Measurements from ENCODE around the gene LONRF2. TPM values are rescaled to one million over a fixed set of nuclear protein-coding genes. Genes with fewer than 3 reads are reported as not detected.

The LONRF2 gene
- total RNA-seq, 1 experiment from 2014 or later, result 2.7 TPM

DNA sequence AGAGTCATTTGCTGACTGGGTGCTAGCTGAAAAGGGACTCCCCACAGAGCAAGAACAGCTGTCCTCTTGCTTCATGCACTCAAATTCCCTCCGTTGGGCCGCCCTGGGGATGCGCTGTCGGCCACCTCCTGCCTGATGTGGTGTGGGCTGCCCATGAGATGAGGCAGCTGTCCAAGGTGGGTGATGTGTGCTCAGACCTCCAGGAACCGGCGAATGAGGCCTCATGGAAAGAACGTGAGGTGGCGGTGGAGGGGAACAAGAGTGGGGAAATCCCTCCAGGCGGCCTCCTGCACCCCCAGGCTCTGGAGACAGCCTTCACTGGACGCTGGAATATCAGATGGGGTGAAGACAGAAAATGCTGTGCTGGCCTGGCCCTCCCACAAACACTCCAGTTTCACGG, 79.8 kb downstream of the LONRF2 start:
- no peak overlapping the region for H3T11ph ChIP-seq (ENCODE audit: low read length)
- no peaks in the 10 kb centered on the region for H4K20me1 ChIP-seq (ENCODE audit: control insufficient read depth, insufficient read depth, insufficient read length)
- H3K79me2 ChIP-seq (ENCODE audit: insufficient read depth, low read length), result no peaks in the 10 kb centered on the region
- H3K9me3 Mint-ChIP-seq, result no peaks in the 10 kb centered on the region; a peak in 1 of 5 replicates
- no peak overlapping the region for H3K14ac ChIP-seq (ENCODE audit: insufficient read depth, low read length)
- no peak overlapping the region for H3K56ac ChIP-seq (ENCODE audit: insufficient read length, low read depth, low read length)
- no peak overlapping the region for H4K91ac ChIP-seq (ENCODE audit: insufficient read length, low read depth, low read length)
- no peak overlapping the region for H2BK20ac ChIP-seq (ENCODE audit: low read depth, low read length, poor library complexity, severe bottlenecking)
- H2BK12ac ChIP-seq (ENCODE audit: insufficient read length, low read depth, low read length), result no peak overlapping the region
- no peak overlapping the region for H3K9ac ChIP-seq (ENCODE audit: extremely low read depth, insufficient read length, low read length)
- no peaks in the 10 kb centered on the region for H3K79me1 ChIP-seq (ENCODE audit: insufficient read depth, low read depth, low read length, poor library complexity, severe bottlenecking)
- H3K18ac ChIP-seq (ENCODE audit: insufficient read length, low read depth, low read length), result no peak overlapping the region
- no CpG with 5 or more reads among the region's 11 CpGs for whole genome bisulfite sequencing (ENCODE audit: extremely low coverage, insufficient read length, low lambda C conversion rate)
- H3K36me3 Mint-ChIP-seq (ENCODE audit: insufficient read depth in 1 of 3, low read depth in 3 of 3), result no peaks in the 10 kb centered on the region
- no peak overlapping the region for H3K27ac Mint-ChIP-seq
- H2AK5ac ChIP-seq (ENCODE audit: insufficient read length, low read length), result no peak overlapping the region
- no peak overlapping the region for H2BK5ac ChIP-seq (ENCODE audit: insufficient read length, low read length)
- no peak overlapping the region for H3K4me2 ChIP-seq (ENCODE audit: insufficient read depth, insufficient read length, low read length)
- H4K5ac ChIP-seq (ENCODE audit: insufficient read length, low read depth, low read length), result no peak overlapping the region
- no peaks in the 10 kb centered on the region for H3K4me1 ChIP-seq (ENCODE audit: insufficient read depth, low read length)
- H3K27me3 ChIP-seq (ENCODE audit: insufficient read depth, low read length), result no peaks in the 10 kb centered on the region
- TF ChIP-seq CTCF (conservative IDR thresholded peaks at IDR 0.05), result no peak
- H3K4me1 Mint-ChIP-seq, result peaks cover 13 to 25% of the 10 kb centered on the region in 2 experiments
- DNase-seq, result no peak
- H2BK15ac ChIP-seq (ENCODE audit: low read depth, low read length), result no peak overlapping the region
- H3K9me3 ChIP-seq (ENCODE audit: control insufficient read depth, low read depth, low read length), result no peaks in the 10 kb centered on the region
- no peaks in the 10 kb centered on the region for H3K23me2 ChIP-seq (ENCODE audit: insufficient read length, low read depth, low read length, poor library complexity, severe bottlenecking)
- no peak overlapping the region for H4K8ac ChIP-seq (replicated peaks; ENCODE audit: insufficient read length, low read depth, low read length)
- no peak overlapping the region for H2BK120ac ChIP-seq (ENCODE audit: low read depth, low read length, poor library complexity, severe bottlenecking)
- H2AFZ ChIP-seq (ENCODE audit: low read length), result no peak overlapping the region
- no peak overlapping the region for H3K4ac ChIP-seq (ENCODE audit: low read depth, low read length)
- H3K27me3 Mint-ChIP-seq (ENCODE audit: low read depth), result peaks cover 46% of the 10 kb centered on the region
- H3K27ac ChIP-seq (ENCODE audit: insufficient read length, low read depth, low read length), result no peak overlapping the region
- H3K4me3 Mint-ChIP-seq, result no peak overlapping the region
- H3K23ac ChIP-seq (ENCODE audit: insufficient read length, low read depth, low read length), result no peak overlapping the region

Measured in H9 (cell line).